Measurements from ENCODE around the gene F2RL2. TPM values are rescaled to one million over a fixed set of nuclear protein-coding genes. Genes with fewer than 3 reads are reported as not detected.

F2RL2 gene
- 72.2 TPM for polyA plus RNA-seq (2013, experiment 1 of 2)
- polyA plus RNA-seq (2013, experiment 2 of 2), result 71.8 TPM

GRCh38 chr5:76622973-76623596 lies at the start of gene F2RL2:
Gene F2RL2 (minus strand): TSS chr5:76623403. CDS start chr5:76623230, 173 bp downstream.
- no peaks in the 10 kb centered on the region for H3K79me1 ChIP-seq (replicated peaks; ENCODE audit: low read length, poor library complexity, severe bottlenecking)
- peak within 1 kb of the TSS in 1 of 2 experiments; percentile 72 for H3K4me3 ChIP-seq (ENCODE audit: insufficient read depth in 1 of 2, low read depth in 1 of 2, low read length in 2 of 2)
- H3K4me2 ChIP-seq (ENCODE audit: low read length, poor library complexity, severe bottlenecking), result peak within 1 kb of the TSS; percentile 59
- H3K27ac ChIP-seq (ENCODE audit: low read length, poor library complexity, severe bottlenecking), result peak within 1 kb of the TSS; percentile 61
- no peak within 1 kb of the TSS for H4K91ac ChIP-seq (ENCODE audit: low read length)
- H3K4me1 ChIP-seq (ENCODE audit: control insufficient read depth, insufficient read depth, low read depth, low read length), result no peaks in the 10 kb centered on the region
- H4K8ac ChIP-seq (ENCODE audit: low read length), result no peak within 1 kb of the TSS
- no peak within 1 kb of the TSS for H2AFZ ChIP-seq (ENCODE audit: low read depth, low read length)
- H3K27me3 ChIP-seq (ENCODE audit: control insufficient read depth in 1 of 2, insufficient read depth in 1 of 2, low read length in 2 of 2), result no peaks in the 10 kb centered on the region
- H3K36me3 ChIP-seq (ENCODE audit: control insufficient read depth in 1 of 2, insufficient read depth in 2 of 2, low read depth in 1 of 2, low read length in 2 of 2), result peaks cover 0 to 1% of the 10 kb centered on the region in 2 experiments
- H2BK12ac ChIP-seq (ENCODE audit: low read length in 2 of 2), result no peak within 1 kb of the TSS
- no peak within 1 kb of the TSS for H2BK15ac ChIP-seq (ENCODE audit: low read depth, poor library complexity, severe bottlenecking)
- H3K9ac ChIP-seq (ENCODE audit: low read length), result peak within 1 kb of the TSS; percentile 68
- no peak within 1 kb of the TSS for H3K18ac ChIP-seq (ENCODE audit: low read depth in 1 of 2, low read length in 2 of 2)
- H3K9me3 ChIP-seq (ENCODE audit: control insufficient read depth, low read length), result no peaks in the 10 kb centered on the region
- H2BK120ac ChIP-seq (ENCODE audit: low read depth, low read length), result no peak within 1 kb of the TSS
- 12% methylated on average over 5 of the region's 7 CpGs for WGBS
- H3K14ac ChIP-seq (ENCODE audit: low read length in 2 of 2), result no peak within 1 kb of the TSS
- no peak within 1 kb of the TSS for H2AK5ac ChIP-seq (ENCODE audit: low read length, severe bottlenecking)
- H3K4ac ChIP-seq (ENCODE audit: low read depth in 1 of 2, low read length in 2 of 2), result no peak within 1 kb of the TSS
- peak; percentile 85 for DNase-seq
- H2BK5ac ChIP-seq (ENCODE audit: low read depth, low read length, poor library complexity, severe bottlenecking), result no peak within 1 kb of the TSS
- no peak within 1 kb of the TSS for H3K23ac ChIP-seq (ENCODE audit: low read length in 2 of 2)

- WGBS, result 65% methylated on average over 2 of the region's 2 CpGs
- no peaks in the 10 kb centered on the region for H3K79me1 ChIP-seq (replicated peaks; ENCODE audit: low read length, poor library complexity, severe bottlenecking)
These were observed 49.0 kb upstream of the F2RL2 start for GRCh38 chr5:76672242-76672641.

DNA sequence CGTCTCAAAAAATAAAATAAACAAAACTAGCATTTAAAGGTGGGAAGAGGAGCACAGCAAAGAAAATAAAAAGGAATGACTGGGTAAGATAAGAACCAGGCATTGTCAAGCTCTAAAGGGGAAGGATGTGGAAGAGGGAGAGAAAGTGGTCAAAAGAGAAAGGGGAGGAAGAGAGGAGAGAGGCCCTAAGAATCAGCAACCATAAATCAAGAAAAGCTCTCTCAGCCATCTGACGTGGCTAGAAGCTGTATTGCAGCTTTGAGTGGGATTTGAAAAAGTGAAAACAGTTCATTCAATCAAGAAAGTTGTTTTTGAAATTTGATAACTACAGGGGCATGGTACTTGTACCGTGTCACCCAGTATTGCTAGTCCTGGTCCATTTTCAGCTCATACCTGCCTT lies 47.3 kb upstream of the F2RL2 start:
- H2BK120ac ChIP-seq (ENCODE audit: low read depth, low read length), result no peak overlapping the region
- no peaks in the 10 kb centered on the region for H3K36me3 ChIP-seq (ENCODE audit: control insufficient read depth in 1 of 2, insufficient read depth in 2 of 2, low read depth in 1 of 2, low read length in 2 of 2)
- H3K27ac ChIP-seq (ENCODE audit: low read length, poor library complexity, severe bottlenecking), result no peak overlapping the region
- no peak overlapping the region for H3K4ac ChIP-seq (ENCODE audit: low read depth in 1 of 2, low read length in 2 of 2)
- no peak overlapping the region for H2AFZ ChIP-seq (ENCODE audit: low read depth, low read length)
- H4K91ac ChIP-seq (ENCODE audit: low read length), result no peak overlapping the region
- H3K4me3 ChIP-seq (ENCODE audit: insufficient read depth in 1 of 2, low read depth in 1 of 2, low read length in 2 of 2), result no peak overlapping the region
- peak overlapping the region in 1 of 2 experiments; percentile 87 for H2BK12ac ChIP-seq (ENCODE audit: low read length in 2 of 2)
- no peak overlapping the region for H3K9ac ChIP-seq (ENCODE audit: low read length)
- H2AK5ac ChIP-seq (ENCODE audit: low read length, severe bottlenecking), result no peak overlapping the region
- no peak overlapping the region for H4K8ac ChIP-seq (ENCODE audit: low read length)
- H3K27me3 ChIP-seq (ENCODE audit: control insufficient read depth in 1 of 2, insufficient read depth in 1 of 2, low read length in 2 of 2), result no peaks in the 10 kb centered on the region
- H3K79me1 ChIP-seq (replicated peaks; ENCODE audit: low read length, poor library complexity, severe bottlenecking), result no peaks in the 10 kb centered on the region
- no peak for DNase-seq
- WGBS, result 86% methylated on average over 1 of the region's 3 CpGs
- peak overlapping the region in 1 of 2 experiments; percentile 59 for H3K18ac ChIP-seq (ENCODE audit: low read depth in 1 of 2, low read length in 2 of 2)
- no peaks in the 10 kb centered on the region for H3K9me3 ChIP-seq (ENCODE audit: control insufficient read depth, low read length)
- H3K4me2 ChIP-seq (ENCODE audit: low read length, poor library complexity, severe bottlenecking), result no peak overlapping the region
- H3K23ac ChIP-seq (ENCODE audit: low read length in 2 of 2), result no peak overlapping the region
- no peak overlapping the region for H3K14ac ChIP-seq (ENCODE audit: low read length in 2 of 2)
- no peak overlapping the region for H2BK5ac ChIP-seq (ENCODE audit: low read depth, low read length, poor library complexity, severe bottlenecking)
- peaks cover 1% of the 10 kb centered on the region for H3K4me1 ChIP-seq (ENCODE audit: control insufficient read depth, insufficient read depth, low read depth, low read length)
- H2BK15ac ChIP-seq (ENCODE audit: low read depth, poor library complexity, severe bottlenecking), result no peak overlapping the region

More at GRCh38 chr5:76672242-76672641, 49.0 kb upstream of the F2RL2 start:
- H4K8ac ChIP-seq (ENCODE audit: low read length), result no peak overlapping the region
- no peak overlapping the region for H3K14ac ChIP-seq (ENCODE audit: low read length in 2 of 2)
- H3K27me3 ChIP-seq (ENCODE audit: control insufficient read depth in 1 of 2, insufficient read depth in 1 of 2, low read length in 2 of 2), result no peaks in the 10 kb centered on the region
- H2AK5ac ChIP-seq (ENCODE audit: low read length, severe bottlenecking), result no peak overlapping the region
- no peak overlapping the region for H3K18ac ChIP-seq (ENCODE audit: low read depth in 1 of 2, low read length in 2 of 2)
- no peak overlapping the region for H3K4me2 ChIP-seq (ENCODE audit: low read length, poor library complexity, severe bottlenecking)
- no peak overlapping the region for H3K23ac ChIP-seq (ENCODE audit: low read length in 2 of 2)
- no peak overlapping the region for H2BK120ac ChIP-seq (ENCODE audit: low read depth, low read length)
- H2BK15ac ChIP-seq (ENCODE audit: low read depth, poor library complexity, severe bottlenecking), result no peak overlapping the region
- H2AFZ ChIP-seq (ENCODE audit: low read depth, low read length), result no peak overlapping the region
- DNase-seq, result no peak
- no peak overlapping the region for H4K91ac ChIP-seq (ENCODE audit: low read length)
- no peaks in the 10 kb centered on the region for H3K36me3 ChIP-seq (ENCODE audit: control insufficient read depth in 1 of 2, insufficient read depth in 2 of 2, low read depth in 1 of 2, low read length in 2 of 2)
- no peak overlapping the region for H3K9ac ChIP-seq (ENCODE audit: low read length)
- no peak overlapping the region for H2BK12ac ChIP-seq (ENCODE audit: low read length in 2 of 2)
- H3K4me1 ChIP-seq (ENCODE audit: control insufficient read depth, insufficient read depth, low read depth, low read length), result peaks cover 1% of the 10 kb centered on the region
- no peak overlapping the region for H3K4ac ChIP-seq (ENCODE audit: low read depth in 1 of 2, low read length in 2 of 2)
- no peak overlapping the region for H3K4me3 ChIP-seq (ENCODE audit: insufficient read depth in 1 of 2, low read depth in 1 of 2, low read length in 2 of 2)
- H3K9me3 ChIP-seq (ENCODE audit: control insufficient read depth, low read length), result no peaks in the 10 kb centered on the region
- H3K27ac ChIP-seq (ENCODE audit: low read length, poor library complexity, severe bottlenecking), result no peak overlapping the region
- H2BK5ac ChIP-seq (ENCODE audit: low read depth, low read length, poor library complexity, severe bottlenecking), result no peak overlapping the region

- no peak overlapping the region for H3K27ac ChIP-seq (ENCODE audit: low read length, poor library complexity, severe bottlenecking)
- DNase-seq, result no peak
- no peak overlapping the region for H3K9ac ChIP-seq (ENCODE audit: low read length)
- H2BK120ac ChIP-seq (ENCODE audit: low read depth, low read length), result no peak overlapping the region
- no peaks in the 10 kb centered on the region for H3K36me3 ChIP-seq (ENCODE audit: control insufficient read depth in 1 of 2, insufficient read depth in 2 of 2, low read depth in 1 of 2, low read length in 2 of 2)
- 90% methylated on average over 5 of the region's 5 CpGs for WGBS
- H3K4me1 ChIP-seq (ENCODE audit: control insufficient read depth, insufficient read depth, low read depth, low read length), result peaks cover 3% of the 10 kb centered on the region
- H3K4me2 ChIP-seq (ENCODE audit: low read length, poor library complexity, severe bottlenecking), result no peak overlapping the region
- H2BK5ac ChIP-seq (ENCODE audit: low read depth, low read length, poor library complexity, severe bottlenecking), result no peak overlapping the region
- H2BK12ac ChIP-seq (ENCODE audit: low read length in 2 of 2), result no peak overlapping the region
- H2AK5ac ChIP-seq (ENCODE audit: low read length, severe bottlenecking), result no peak overlapping the region
- no peak overlapping the region for H3K18ac ChIP-seq (ENCODE audit: low read depth in 1 of 2, low read length in 2 of 2)
- no peak overlapping the region for H3K4ac ChIP-seq (ENCODE audit: low read depth in 1 of 2, low read length in 2 of 2)
- no peaks in the 10 kb centered on the region for H3K27me3 ChIP-seq (ENCODE audit: control insufficient read depth in 1 of 2, insufficient read depth in 1 of 2, low read length in 2 of 2)
- H4K91ac ChIP-seq (ENCODE audit: low read length), result no peak overlapping the region
- no peaks in the 10 kb centered on the region for H3K79me1 ChIP-seq (replicated peaks; ENCODE audit: low read length, poor library complexity, severe bottlenecking)
- H2AFZ ChIP-seq (ENCODE audit: low read depth, low read length), result no peak overlapping the region
- H3K4me3 ChIP-seq (ENCODE audit: insufficient read depth in 1 of 2, low read depth in 1 of 2, low read length in 2 of 2), result no peak overlapping the region
- H3K9me3 ChIP-seq (ENCODE audit: control insufficient read depth, low read length), result no peaks in the 10 kb centered on the region
- H3K14ac ChIP-seq (ENCODE audit: low read length in 2 of 2), result no peak overlapping the region
- H4K8ac ChIP-seq (ENCODE audit: low read length), result no peak overlapping the region
- H2BK15ac ChIP-seq (ENCODE audit: low read depth, poor library complexity, severe bottlenecking), result no peak overlapping the region
- H3K23ac ChIP-seq (ENCODE audit: low read length in 2 of 2), result no peak overlapping the region
These were observed 46.0 kb upstream of the F2RL2 start for GRCh38 chr5:76669245-76669644.
